HepG2 (cell line): ENCODE data around the gene VSTM5. TPM values are rescaled to one million over a fixed set of nuclear protein-coding genes. Genes with fewer than 3 reads are reported as not detected.

ENCODE experiments used
- AGO2 ChIP-seq: fragments of 200-400 bp; formaldehyde crosslinking; optimal IDR thresholded peaks from 2 replicates; pipeline ENCODE3; 2017; ENCODE audit warnings: mild to moderate bottlenecking, low read depth, low read length, moderate library complexity
- FIP1L1 ChIP-seq: fragments of 200-400 bp; formaldehyde crosslinking; IDR thresholded peaks from 2 replicates; pipeline ENCODE4 v1.6.1; 2018; ENCODE audit warnings: low read depth, mild to moderate bottlenecking, low read length, moderate library complexity, borderline replicate concordance; ENCODE audit not compliant: insufficient read depth
- IKZF1 ChIP-seq: fragments of 450-650 bp; IDR thresholded peaks from 2 replicates; pipeline ENCODE4 v1.7.1; 2016
- IRF2 ChIP-seq: IDR thresholded peaks from 2 replicates; pipeline ENCODE4 v1.6.1; 2018; ENCODE audit warnings: missing genetic modification reagents, missing compliant biosample characterization
- KLF11 ChIP-seq: IDR thresholded peaks from 2 replicates; pipeline ENCODE4 v1.6.1; 2016; ENCODE audit warnings: missing compliant biosample characterization
- KLF15 ChIP-seq: sonication (generic); formaldehyde crosslinking; IDR thresholded peaks from 2 replicates; pipeline ENCODE4 v1.8.1; 2023; ENCODE audit warnings: borderline replicate concordance, mild to moderate bottlenecking, inconsistent platforms, missing genetic modification reagents, mixed read lengths
- MAF1 ChIP-seq: sonication (generic); formaldehyde crosslinking; IDR thresholded peaks from 2 replicates; pipeline ENCODE4 v1.5.0; 2020; ENCODE audit warnings: missing genetic modification reagents, borderline replicate concordance
- MAX ChIP-seq: IDR thresholded peaks from 2 replicates; pipeline ENCODE4 v1.6.1; 2012; ENCODE audit warnings: inconsistent platforms
- MEF2D ChIP-seq: sonication (generic); formaldehyde crosslinking; IDR thresholded peaks from 2 replicates; pipeline ENCODE4 v1.5.1; 2020; ENCODE audit warnings: mild to moderate bottlenecking, missing genetic modification reagents
- PBX3 ChIP-seq: sonication (generic); formaldehyde crosslinking; IDR thresholded peaks from 2 replicates; pipeline ENCODE4 v1.8.1; 2023; ENCODE audit warnings: missing genetic modification reagents, inconsistent platforms, borderline replicate concordance
- RFXAP ChIP-seq: sonication (generic); formaldehyde crosslinking; IDR thresholded peaks from 2 replicates; pipeline ENCODE4 v1.4.0; 2020; ENCODE audit warnings: missing genetic modification reagents, borderline replicate concordance
- RXRA ChIP-seq: sonication (generic); formaldehyde crosslinking; IDR thresholded peaks from 2 replicates; pipeline ENCODE4 v1.5.1; 2020; ENCODE audit warnings: missing genetic modification reagents
- SAP130 ChIP-seq: IDR thresholded peaks from 2 replicates; pipeline ENCODE4 v1.6.1; 2016; ENCODE audit warnings: low read depth
- SRSF1 ChIP-seq: fragments of 200-400 bp; formaldehyde crosslinking; optimal IDR thresholded peaks from 2 replicates; pipeline ENCODE3; 2017; ENCODE audit warnings: mild to moderate bottlenecking, low read depth, low read length, moderate library complexity
- XBP1 ChIP-seq: sonication (generic); formaldehyde crosslinking; IDR thresholded peaks from 2 replicates; pipeline ENCODE4 v1.5.0; 2020; ENCODE audit warnings: missing genetic modification reagents
- ZFP36 ChIP-seq: fragments of 150-350 bp; IDR thresholded peaks from 2 replicates; pipeline ENCODE4 v1.6.1; 2018; ENCODE audit warnings: borderline replicate concordance, low read length, low read depth; ENCODE audit not compliant: partially characterized antibody
- ZFP90 ChIP-seq: sonication (generic); formaldehyde crosslinking; IDR thresholded peaks from 2 replicates; pipeline ENCODE4 v1.8.0; 2022; ENCODE audit warnings: missing genetic modification reagents, mild to moderate bottlenecking, inconsistent platforms, borderline replicate concordance
- ZKSCAN8 ChIP-seq: IDR thresholded peaks from 2 replicates; pipeline ENCODE4 v1.6.1; 2016; ENCODE audit warnings: borderline replicate concordance, missing genetic modification reagents, missing compliant biosample characterization
- ZNF274 ChIP-seq: sonication (generic); formaldehyde crosslinking; IDR thresholded peaks from 2 replicates; pipeline ENCODE4 v1.5.1; 2020; ENCODE audit warnings: mild to moderate bottlenecking, missing genetic modification reagents
- ZNF280D ChIP-seq: sonication (generic); formaldehyde crosslinking; IDR thresholded peaks from 2 replicates; pipeline ENCODE4 v1.5.1; 2020; ENCODE audit warnings: mild to moderate bottlenecking, missing genetic modification reagents
- ZNF614 ChIP-seq: IDR thresholded peaks from 2 replicates; pipeline ENCODE4 v1.6.1; 2018; ENCODE audit warnings: missing biosample characterization, missing genetic modification reagents, inconsistent platforms, borderline replicate concordance
- ZNF780A ChIP-seq: sonication (generic); formaldehyde crosslinking; IDR thresholded peaks from 2 replicates; pipeline ENCODE4 v1.8.0; 2022; ENCODE audit warnings: mild to moderate bottlenecking, missing genetic modification reagents, moderate library complexity
- ZNF782 ChIP-seq: sonication (generic); formaldehyde crosslinking; IDR thresholded peaks from 2 replicates; pipeline ENCODE4 v1.4.0; 2020; ENCODE audit warnings: missing genetic modification reagents, mild to moderate bottlenecking, borderline replicate concordance
- ZSCAN30 ChIP-seq: sonication (generic); formaldehyde crosslinking; IDR thresholded peaks from 2 replicates; pipeline ENCODE4 v1.5.0; 2020; ENCODE audit warnings: mild to moderate bottlenecking, missing genetic modification reagents
- polyA plus RNA-seq, 8 experiments: library from polyadenylated mRNA; depleted of rRNA in 3 of 8; stranded (reverse) in 7 of 8; unstranded in 1 of 8; fragments of >200 nt; fragmentation: Illumina TruSeq in 4 of 8; extraction: Trizol in 4 of 8; gene quantifications; 2 replicates each; pipeline versions ENCODE4 v1.2.1 to v1.2.3, GENCODE V29; 2011 to 2016; ENCODE audit warnings: low read depth in 4 of 8, missing spikeins in 1 of 8, mixed read lengths in 1 of 8; ENCODE audit not compliant: insufficient read depth in 1 of 8
- total RNA-seq, 5 experiments: library from RNA; depleted of rRNA; stranded (reverse); fragments of >200 nt; fragmentation: Illumina TruSeq; extraction: Trizol; gene quantifications; 2 replicates each; pipeline ENCODE4 v1.2.3, GENCODE V29; 2016; ENCODE audit warnings: low read depth in 1 of 5
- TF ChIP-seq, protein P1 (sequence below): IDR thresholded peaks from 2 replicates; pipeline ENCODE4 v1.6.1; 2016; ENCODE audit warnings: missing genetic modification reagents, missing compliant biosample characterization

VSTM5 gene
- total and polyA plus RNA-seq, 2 of the 13 experiments (the other 11 are each of a cell fraction or from before 2014, with no cell fraction given) = not detected

DNA sequence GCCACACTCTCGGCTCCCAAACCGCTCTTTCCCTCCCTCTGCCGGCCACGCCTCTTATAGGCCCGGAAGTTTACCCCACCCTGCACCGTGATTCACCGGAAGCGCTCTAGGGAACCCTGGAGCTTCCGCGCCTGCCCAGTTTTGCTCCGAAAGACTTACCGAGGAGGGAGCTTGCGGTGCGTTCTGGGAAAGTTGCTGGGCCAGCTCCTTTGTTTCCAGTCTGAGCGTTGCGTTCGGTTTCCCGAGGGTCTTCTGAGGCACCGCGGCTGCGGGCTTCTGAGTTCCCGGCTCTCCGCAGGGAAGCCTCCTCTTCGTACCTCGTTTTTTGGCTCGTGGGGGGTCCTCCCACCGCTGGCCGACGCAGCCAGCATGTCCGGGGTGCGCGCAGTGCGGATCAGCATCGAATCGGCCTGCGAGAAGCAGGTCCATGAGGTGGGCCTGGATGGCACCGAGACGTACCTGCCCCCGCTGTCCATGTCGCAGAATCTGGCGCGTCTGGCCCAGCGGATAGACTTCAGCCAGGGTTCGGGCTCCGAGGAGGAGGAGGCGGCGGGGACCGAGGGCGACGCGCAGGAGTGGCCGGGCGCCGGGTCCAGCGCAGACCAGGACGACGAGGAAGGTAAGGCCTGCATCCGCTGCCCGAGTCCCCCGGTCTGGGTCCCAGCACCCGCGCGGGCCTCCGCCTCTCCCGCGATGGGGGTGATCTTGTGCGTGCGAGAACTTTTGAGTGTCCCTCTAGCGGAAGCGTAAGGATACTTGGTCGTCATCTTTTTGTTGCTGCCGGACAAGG, 66.1 kb downstream of the VSTM5 start, which contains the start of gene MED17 (continued):
- TF ChIP-seq ZNF614 (CRISPR knock-in tag) (peak; percentile 66; the same call in 1 of the 2 replicates), ZKSCAN8 (CRISPR knock-in tag) (no peak), ZFP90 (CRISPR knock-in tag) (no peak), MAX (peak; percentile 47; the same call in 1 of the 2 replicates), MEF2D (CRISPR knock-in tag) (peak; percentile 90), AGO2 (peak; percentile 95), SRSF1 (peak; percentile 47), RFXAP (peak; percentile 55), XBP1 (CRISPR knock-in tag) (0 out of 2 replicates have a peak, but pooled peaks have one; percentile 51), ZNF274 (no peak), ZFP36 (no peak), IKZF1 (no peak), SAP130 (CRISPR knock-in tag) (peak; percentile 87), ZSCAN30 (CRISPR knock-in tag) (0 out of 2 replicates have a peak, but pooled peaks have one; percentile 43), ZNF782 (CRISPR knock-in tag) (peak; percentile 48; the same call in 1 of the 2 replicates), RXRA (peak; percentile 50; the same call in 1 of the 2 replicates), IRF2 (CRISPR knock-in tag) (peak; percentile 67; the same call in 1 of the 2 replicates), FIP1L1 (no peak; the same call in 1 of the 2 replicates), ZNF280D (CRISPR knock-in tag) (peak; percentile 85; the same call in 1 of the 2 replicates), KLF11 (CRISPR knock-in tag) (no peak), ZNF780A (CRISPR knock-in tag) (no peak), KLF15 (CRISPR knock-in tag) (no peak), MAF1 (CRISPR knock-in tag) (no peak; the same call in 1 of the 2 replicates), PBX3 (no peak)
- TF ChIP-seq, protein P1, sequence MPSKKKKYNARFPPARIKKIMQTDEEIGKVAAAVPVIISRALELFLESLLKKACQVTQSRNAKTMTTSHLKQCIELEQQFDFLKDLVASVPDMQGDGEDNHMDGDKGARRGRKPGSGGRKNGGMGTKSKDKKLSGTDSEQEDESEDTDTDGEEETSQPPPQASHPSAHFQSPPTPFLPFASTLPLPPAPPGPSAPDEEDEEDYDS (CRISPR knock-in tag) = peak; percentile 95
